ENCODE results near the gene AZI2.

GRCh38 chr3:28286595-28286994 is 62.0 kb downstream of the AZI2 start:
- TF ChIP-seq CTCF (IDR thresholded peaks at IDR 0.05) = peak; percentile 35 to 56 (median 49)
- no peak for TF ChIP-seq POLR2A (IDR thresholded peaks at IDR 0.05)

Measured in testis (tissue), 2 donors.